ENCODE measurements around the gene LDLRAD4.
"Not testable (repeated sequence)": the region's sequence is repeated elsewhere in the genome, so short reads cannot be mapped to it uniquely, and the experiment has no call there.

LDLRAD4 gene

DNA sequence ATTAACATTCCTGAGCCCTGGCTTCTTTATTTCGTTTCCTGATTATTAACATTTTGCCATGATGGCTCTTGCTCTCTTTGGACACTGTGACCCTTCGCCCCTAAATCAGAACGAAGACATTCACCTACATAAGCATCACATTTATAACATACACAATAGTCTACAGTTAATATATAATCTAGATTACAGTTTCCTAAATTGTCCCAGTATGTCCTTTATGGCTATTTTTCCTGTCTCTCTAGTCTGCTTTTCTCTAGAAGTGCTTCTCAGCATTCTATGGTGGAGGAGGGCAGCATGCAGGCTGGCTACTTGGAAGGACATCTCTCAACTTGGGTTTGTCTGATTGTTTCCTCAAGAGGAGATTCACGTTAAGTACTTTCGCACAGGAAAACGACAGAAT, 457.9 kb downstream of the LDLRAD4 start:
- DNase-seq (ENCODE audit: low spot score): no peak

DNA sequence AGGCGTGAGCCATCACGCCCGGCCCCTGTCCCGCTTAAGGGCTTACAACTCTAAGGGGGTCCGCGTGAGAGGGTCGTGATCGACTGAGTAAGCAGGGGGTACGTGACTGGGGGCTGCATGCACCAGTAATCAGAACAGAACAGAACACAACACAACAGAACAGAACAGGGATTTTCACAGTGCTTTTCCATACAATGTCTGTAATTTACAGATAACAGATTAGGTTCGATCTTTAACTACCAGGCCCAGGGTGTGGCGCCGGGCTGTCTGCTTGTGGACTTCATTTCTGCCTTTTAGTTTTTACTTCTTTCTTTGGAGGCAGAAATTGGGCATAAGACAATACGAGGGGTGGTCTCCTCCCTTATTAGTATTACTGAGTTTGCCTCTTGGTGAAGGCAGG, 458.8 kb downstream of the LDLRAD4 start:
- not testable (repeated sequence) for DNase-seq (ENCODE audit: low spot score)

DNA sequence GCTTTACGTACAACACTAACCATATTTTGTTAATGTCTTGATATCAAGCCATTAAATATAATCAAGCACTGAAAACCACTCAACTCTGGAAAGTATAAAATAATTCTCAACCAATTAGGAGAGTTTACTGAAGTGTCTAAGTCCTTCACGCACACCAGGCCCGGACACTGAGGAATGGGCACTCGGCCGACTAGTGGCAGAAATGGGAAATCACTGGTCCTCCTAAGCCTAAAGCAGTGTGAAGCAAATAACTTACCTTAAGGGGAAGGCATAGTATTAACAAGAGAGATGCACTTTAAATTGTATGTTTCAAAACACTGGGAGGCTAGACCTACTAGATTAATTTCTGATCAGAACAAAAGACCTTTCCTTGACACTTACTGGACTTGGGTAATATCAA, 462.1 kb downstream of the LDLRAD4 start:
- no peak for DNase-seq (ENCODE audit: low spot score)

DNA sequence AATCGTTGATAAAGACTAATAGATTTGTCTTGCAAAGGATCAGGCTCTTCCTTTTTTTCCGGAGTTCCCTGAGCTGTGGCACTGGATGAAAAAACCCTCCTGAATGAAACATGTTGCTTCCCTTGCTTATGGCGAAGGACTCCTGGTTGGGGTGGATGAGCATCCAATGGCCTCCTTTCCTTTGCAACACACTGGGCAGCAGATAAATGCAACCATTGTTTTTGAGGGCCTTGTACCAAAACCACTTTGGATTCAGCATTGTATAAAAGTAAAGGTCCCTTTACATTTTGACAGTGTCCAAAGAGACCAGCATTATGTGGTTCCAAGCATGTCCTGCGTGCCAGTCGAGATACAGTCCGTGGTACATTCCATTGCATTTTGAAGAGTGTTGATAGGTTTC, 463.1 kb downstream of the LDLRAD4 start:
- no peak for DNase-seq (ENCODE audit: low spot score)

DNA sequence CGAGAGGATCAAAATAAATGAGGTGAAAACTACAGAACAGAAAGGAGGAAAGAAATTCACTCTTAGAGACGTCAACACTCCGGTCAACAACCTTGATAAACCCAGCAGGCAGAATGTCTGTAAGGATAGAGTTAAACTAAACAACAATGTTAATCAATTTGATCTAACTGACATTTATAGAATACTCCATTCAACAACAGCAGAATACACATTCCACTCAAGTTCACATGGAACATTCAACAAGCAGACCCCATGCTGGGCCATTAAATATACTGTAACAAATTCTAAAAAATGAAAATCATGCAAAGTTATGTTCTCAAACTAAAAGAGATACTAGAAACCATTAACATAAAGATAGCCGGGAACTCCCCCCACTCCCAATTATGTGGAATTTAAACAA, 466.0 kb downstream of the LDLRAD4 start:
- DNase-seq (ENCODE audit: low spot score): no peak

DNA sequence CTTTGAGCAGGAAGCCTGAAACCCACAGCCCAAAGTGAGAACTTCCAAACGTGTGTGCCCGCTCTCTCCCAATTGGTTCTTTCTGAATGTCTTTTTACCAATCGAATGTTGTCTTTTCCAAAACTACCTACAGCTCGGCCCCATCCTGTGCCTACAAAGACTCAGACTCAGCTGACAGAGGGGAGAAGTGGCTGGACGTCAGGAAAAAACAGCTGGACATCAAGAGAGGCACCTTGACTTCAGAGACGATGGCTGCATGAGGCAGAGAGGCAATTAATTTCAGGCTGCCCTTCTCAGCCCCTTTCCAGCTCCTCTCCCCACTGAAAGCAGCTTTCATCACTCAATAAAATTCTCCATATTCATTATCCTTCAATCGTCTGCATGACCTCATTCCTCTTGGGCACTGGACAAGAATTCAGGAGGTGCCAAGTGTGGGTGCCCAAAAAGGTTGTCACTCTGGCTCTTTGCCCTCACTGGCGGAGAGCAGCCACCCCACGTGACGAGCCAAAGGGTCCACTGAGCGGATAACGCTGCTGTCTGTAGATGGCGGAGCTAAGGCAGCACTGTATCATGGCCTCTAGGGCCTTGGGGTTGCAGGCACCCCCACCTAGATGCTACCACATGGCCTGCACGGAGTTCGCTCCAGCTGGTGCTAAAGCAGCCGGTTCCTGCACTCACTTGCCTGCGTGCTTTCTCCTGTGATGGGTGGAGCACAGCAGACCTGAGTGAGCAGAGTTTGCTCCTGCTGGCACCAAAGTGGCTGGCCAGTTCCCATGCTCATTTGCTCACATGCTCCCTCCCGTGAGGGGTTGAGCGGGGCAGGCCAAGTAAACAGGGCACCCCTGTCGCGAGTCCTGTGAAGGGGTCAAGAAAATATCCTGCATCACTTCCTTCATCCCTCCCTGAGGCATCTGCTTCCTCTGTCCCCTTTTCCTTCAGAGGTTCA, 469.9 kb downstream of the LDLRAD4 start:
- no peak for DNase-seq (ENCODE audit: low spot score)

DNA sequence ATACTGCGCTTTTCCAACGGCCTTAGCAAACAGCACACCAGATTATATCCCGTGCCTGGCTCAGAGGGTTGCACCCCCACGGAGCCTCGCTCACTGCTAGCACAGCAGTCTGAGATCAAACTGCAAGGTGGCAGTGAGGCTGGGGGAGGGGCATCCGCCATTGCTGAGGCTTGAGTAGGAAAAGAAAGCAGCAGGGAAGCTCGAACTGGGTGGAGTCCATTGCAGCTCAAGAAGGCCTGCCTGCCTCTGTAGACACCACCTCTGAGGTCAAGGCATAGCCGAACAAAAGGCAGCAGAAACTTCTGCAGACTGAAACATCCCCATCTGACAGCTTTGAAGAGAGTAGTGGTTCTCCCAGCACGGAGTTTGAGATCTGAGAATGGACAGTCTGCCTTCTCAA, 471.5 kb downstream of the LDLRAD4 start:
- DNase-seq (ENCODE audit: low spot score): not testable (repeated sequence)

DNA sequence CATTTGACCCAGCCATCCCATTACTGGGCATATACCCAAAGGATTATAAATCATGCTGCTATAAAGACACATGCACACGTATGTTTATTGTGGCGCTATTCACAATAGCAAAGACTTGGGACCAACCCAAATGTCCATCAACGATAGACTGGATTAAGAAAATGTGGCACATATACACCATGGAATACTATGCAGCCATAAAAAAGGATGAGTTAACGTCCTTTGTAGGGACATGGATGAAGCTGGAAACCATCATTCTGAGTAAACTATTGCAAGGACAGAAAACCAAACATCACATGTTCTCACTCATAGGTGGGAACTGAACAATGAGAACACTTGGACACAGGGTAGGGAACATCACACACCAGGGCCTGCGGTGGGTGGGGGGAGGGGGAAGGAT, 476.8 kb downstream of the LDLRAD4 start:
- not testable (repeated sequence) for DNase-seq (ENCODE audit: low spot score)

DNA sequence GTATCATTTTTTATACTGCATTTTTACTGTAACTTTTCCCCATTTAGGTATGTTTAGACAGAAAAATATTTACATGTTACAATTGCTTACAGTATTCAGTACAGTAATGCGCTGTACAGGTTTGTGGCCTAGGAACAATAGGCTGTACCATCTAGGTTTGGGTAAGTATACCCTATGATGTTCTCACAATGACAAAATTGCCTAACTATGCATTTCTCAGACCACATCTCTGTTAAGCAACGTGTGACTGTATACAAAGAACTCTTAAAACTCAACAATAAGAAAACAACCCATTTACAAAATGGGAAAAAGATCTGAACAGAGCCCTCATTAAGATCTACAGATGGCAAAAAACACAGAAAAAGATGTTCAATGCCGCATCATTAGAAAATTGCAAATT, 478.4 kb downstream of the LDLRAD4 start:
- DNase-seq (ENCODE audit: low spot score): no peak

DNA sequence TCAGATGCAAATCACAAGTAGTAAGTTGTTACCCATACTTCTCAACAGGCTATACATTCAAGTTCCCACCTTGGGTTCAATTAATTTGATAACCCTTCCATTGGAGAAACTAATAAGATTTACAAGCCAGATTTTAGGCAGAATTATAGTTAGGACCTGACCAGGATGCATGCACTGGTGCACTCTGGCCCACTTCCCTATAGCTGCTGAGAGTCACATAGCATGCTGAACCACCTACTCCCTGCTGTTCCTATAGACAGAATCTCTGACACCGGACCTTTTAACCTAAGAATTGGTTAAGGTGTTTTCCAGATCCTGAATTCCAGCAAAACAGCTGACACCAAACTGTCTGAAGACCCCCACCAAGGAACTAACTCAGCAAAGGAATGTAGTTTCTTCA, 481.6 kb downstream of the LDLRAD4 start:
- DNase-seq (ENCODE audit: low spot score): no peak
